SHP77 (cell line): ENCODE results near the gene BLVRB.
"Not testable (repeated sequence)": the region's sequence is repeated elsewhere in the genome, so short reads cannot be mapped to it uniquely, and the experiment has no call there.

Source experiments
- DNase-seq, 2 experiments: peaks; one replicate each; lab custom pipeline; 2025; lab: John Stamatoyannopoulos, UW

Gene BLVRB

DNA sequence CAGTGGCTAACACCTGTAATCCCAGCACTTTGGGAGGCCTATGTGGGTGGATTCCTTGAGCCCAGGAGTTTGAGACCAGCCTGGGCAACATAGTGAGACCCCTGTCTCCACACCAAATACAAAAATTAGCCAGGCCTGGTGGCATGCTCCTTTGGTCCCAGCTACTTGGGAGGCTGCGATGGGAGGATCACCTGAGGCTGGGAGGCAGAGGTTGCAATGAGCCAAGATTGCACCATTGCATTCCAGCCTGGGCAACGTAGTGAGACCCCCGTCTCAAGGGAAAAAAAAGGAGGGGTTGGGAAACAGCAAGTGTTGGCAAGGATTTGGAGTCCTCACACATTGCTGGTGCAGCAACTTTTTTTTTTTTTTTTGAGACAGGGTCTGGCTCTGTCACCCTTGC is 20.5 kb upstream of the BLVRB start:
- DNase-seq, result no peak

DNA sequence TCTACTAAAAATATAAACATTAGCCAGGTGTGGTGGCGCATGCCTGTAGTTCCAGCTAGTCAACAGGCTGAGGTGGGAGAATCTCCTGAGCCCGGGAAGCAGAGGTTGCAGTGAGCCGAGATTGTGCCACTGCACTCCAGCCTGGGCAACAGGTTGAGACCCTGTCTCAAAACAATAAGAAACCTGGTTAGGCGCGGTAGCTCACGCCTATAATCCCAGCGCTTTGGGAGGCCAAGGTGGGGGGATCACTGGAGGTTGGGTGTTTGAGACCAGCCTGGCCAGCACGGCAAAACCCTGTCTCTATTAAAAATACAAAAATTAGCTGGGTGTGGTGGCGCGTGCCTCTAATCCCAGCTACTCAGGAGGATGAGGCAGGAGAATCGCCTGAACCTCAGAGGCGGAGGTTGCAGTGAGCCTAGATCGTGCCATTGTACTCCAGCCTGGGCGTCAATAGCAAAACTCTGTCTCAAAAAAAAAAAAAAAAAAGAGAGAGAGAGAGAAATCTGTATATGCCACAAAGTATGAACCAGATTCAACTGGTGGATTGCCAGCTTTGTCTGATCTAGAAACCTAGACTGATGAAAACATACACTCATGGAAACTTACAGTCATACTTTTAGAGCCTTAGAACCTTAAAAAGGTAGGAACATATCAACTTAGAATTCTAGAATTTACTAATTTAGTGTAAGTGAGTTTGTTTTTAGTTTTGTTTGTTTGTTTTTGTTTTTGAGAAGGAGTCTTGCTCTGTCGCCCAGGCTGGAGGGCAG is 10.5 kb upstream of the BLVRB start:
- DNase-seq, result not testable (repeated sequence)

DNA sequence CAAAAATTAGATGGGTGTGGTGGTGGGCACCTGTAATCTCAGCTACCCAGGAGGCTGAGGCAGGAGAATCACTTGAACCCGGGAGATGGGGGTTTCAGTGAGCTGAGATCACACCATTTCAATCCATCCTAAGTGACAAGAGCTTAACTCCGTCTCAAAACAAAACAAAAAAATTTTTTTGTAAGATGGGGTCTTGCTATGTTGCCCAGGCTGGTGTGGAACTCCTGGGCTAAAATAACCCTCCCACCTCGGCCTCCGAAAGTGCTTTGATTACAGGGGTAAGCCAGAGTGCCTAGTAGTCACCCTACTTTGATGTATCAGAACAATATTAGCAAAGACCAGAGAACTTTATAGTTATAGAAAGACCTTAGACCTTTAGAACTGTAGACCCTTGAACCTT is 9.2 kb upstream of the BLVRB start:
- DNase-seq, result no peak

GRCh38 chr19:40472516-40472915 is 7.0 kb upstream of the BLVRB start:
- no peak for DNase-seq

GRCh38 chr19:40471111-40471510 is 5.6 kb upstream of the BLVRB start:
- no peak for DNase-seq

DNA sequence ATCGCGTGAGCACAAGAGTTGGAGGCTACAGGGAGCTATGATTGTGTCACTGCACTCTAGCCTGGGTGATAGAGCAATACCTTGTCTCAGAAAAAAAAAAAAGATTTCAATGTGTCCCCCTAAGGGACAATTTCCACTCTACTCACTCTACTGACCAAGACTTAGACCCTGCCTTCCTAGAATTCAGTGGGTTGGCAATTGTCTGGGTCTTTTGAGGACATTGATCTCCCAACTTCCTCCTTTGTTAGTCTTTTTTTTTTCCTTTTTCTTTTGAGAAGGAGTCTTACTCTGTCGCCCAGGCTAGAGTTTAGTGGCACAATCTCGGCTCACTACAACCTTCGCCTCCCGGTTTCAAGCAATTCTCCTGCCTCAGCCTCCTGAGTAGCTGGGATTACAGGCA is 3.5 kb upstream of the BLVRB start:
- no peak for DNase-seq

- DNase-seq, result no peak
Measured at GRCh38 chr19:40466985-40467734, 1.6 kb upstream of the BLVRB start, which contains the start of gene SPTBN4. Gene SPTBN4, plus strand, starts transcription at chr19:40467001. Its CDS starts 5,621 bp downstream, at chr19:40472622.

DNA sequence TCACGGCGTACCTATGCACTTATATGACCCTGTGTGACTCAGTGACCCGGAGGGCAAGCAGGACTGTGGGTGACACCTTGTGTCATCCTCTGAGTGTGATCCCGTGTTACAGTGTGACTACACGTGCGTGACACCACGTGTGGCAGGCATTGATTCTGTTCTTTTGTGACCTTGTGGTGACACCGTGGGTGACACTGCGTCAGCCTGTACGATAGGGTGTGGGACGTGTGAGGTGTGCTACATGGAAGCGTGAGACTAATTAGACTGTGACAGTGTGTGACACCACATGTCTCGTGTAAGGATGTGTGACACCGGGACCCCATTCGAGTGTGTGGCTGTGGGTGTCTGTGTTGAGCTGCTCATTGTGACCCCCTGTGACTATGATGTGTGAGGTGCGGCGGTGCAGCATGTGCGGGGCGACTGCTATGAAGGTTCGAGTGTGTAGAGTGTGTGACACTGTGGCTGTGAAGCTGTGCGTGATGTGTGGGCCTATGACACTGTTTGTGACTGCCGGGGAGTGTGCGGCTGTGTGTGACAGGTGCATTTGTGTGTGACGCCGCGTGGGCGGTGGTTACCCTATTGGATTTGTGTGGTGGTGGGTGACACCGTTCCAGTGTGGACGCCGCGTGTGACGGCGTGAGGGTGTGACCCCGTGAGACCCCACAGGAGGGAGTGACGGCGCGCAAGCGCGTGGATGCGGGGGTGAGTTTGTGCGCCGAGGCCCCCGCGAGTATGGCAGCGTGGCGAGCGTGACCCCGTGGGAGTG is 857 bp upstream of the BLVRB start:
- no peak for DNase-seq

- peak; percentile 37 to 47 for DNase-seq
Measured at GRCh38 chr19:40465025-40465556, 454 bp downstream of the BLVRB start.

- DNase-seq, result peak; percentile 80 to 86
Measured at GRCh38 chr19:40464059-40465024, 1.2 kb downstream of the BLVRB start.

- not testable (repeated sequence) for DNase-seq
Measured at GRCh38 chr19:40463587-40464037, 1.9 kb downstream of the BLVRB start.

- no peak for DNase-seq
Measured at GRCh38 chr19:40461669-40462221, 3.8 kb downstream of the BLVRB start.

- no peak for DNase-seq
Measured at GRCh38 chr19:40460185-40460584, 5.4 kb downstream of the BLVRB start.

GRCh38 chr19:40458597-40458974 is 7.0 kb downstream of the BLVRB start:
- DNase-seq, result no peak

DNA sequence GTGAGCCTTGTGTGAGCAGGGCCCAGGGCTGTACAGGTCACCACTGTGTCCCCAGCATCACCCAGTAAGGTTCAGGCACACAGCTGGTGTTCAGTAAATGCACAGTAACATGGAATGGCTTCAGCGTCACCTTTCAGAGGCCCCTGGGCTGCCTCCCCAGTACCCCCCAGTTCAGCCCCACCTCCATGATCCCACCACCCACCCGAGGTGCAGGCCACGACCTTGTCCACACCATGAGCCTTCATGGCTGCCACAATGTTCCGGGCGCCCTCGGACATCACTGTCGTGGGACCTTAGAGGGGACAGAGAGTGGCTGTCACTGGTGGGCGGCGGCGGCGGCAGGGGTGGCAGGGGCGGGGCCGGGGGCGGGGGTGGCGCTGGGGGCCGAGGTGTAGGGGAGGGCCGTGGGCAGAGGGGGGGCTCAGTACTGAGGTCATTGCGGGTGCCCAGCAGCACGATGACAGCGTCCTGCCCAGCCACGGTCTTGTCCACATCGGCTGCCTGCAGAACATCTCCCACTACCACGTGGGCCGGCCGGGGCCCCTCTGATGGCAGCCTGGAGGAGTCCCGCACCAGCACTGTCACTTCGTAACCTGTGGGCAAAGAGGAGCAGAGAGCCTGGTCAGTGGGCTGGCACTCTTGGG is 7.5 kb downstream of the BLVRB start:
- no peak for DNase-seq

GRCh38 chr19:40457048-40457447 is 8.5 kb downstream of the BLVRB start:
- no peak for DNase-seq

DNA sequence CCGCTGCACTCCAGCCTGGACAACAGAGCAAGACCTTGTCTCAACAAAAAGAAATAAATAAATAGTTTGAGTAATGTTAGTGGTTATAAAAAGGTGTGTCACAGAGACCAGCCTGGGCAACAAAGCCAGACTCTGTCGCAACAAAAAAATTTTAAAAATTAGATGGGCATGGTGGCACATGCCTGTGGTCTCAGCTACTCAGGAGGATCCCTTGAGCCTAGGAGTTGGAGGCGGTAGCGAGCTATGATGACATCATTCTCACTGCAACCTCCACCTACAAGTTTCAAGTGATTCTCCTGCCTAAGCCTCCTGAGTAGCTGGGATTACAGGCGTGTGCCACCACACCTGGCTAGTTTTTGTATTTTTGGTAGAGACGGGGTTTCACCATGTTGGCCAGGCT is 11.6 kb downstream of the BLVRB start:
- not testable (repeated sequence) for DNase-seq

GRCh38 chr19:40453151-40453735 is 12.3 kb downstream of the BLVRB start:
- no peak for DNase-seq

- no peak for DNase-seq
Measured at GRCh38 chr19:40452016-40452415, 13.5 kb downstream of the BLVRB start.

GRCh38 chr19:40450664-40451063 is 14.9 kb downstream of the BLVRB start:
- no peak for DNase-seq
